ENCODE results near the gene ACP3. TPM values are rescaled to one million over a fixed set of nuclear protein-coding genes. Genes with fewer than 3 reads are reported as not detected.

Gene ACP3
- total RNA-seq, 1 donor: 0.63 TPM

- no peak for DNase-seq (ENCODE audit: low read depth)
- H3K4me3 ChIP-seq (ENCODE audit: low read depth, low read length): no peak overlapping the region
- no peak for TF ChIP-seq CTCF (IDR thresholded peaks at IDR 0.05; ENCODE audit: insufficient read depth, low read length)
Measured at GRCh38 chr3:132332082-132332481, 14.9 kb downstream of the ACP3 start.

- no peak for DNase-seq (ENCODE audit: low read depth)
- no peak overlapping the region for H3K4me3 ChIP-seq (ENCODE audit: low read depth, low read length)
- TF ChIP-seq CTCF (IDR thresholded peaks at IDR 0.05; ENCODE audit: insufficient read depth, low read length): no peak
Measured at GRCh38 chr3:132332508-132332907, 15.3 kb downstream of the ACP3 start.

GRCh38 chr3:132341746-132342145 is 24.5 kb downstream of the ACP3 start:
- no peak overlapping the region for H3K4me3 ChIP-seq (ENCODE audit: low read depth, low read length)
- TF ChIP-seq CTCF (IDR thresholded peaks at IDR 0.05; ENCODE audit: insufficient read depth, low read length): no peak
- no peak for DNase-seq (ENCODE audit: low read depth)

GRCh38 chr3:132342183-132342582 is 25.0 kb downstream of the ACP3 start:
- H3K4me3 ChIP-seq (ENCODE audit: low read depth, low read length): no peak overlapping the region
- TF ChIP-seq CTCF (IDR thresholded peaks at IDR 0.05; ENCODE audit: insufficient read depth, low read length): no peak
- no peak for DNase-seq (ENCODE audit: low read depth)

- DNase-seq (ENCODE audit: low read depth): no peak
- no peak overlapping the region for H3K4me3 ChIP-seq (ENCODE audit: low read depth, low read length)
- TF ChIP-seq CTCF (IDR thresholded peaks at IDR 0.05; ENCODE audit: insufficient read depth, low read length): no peak
Measured at GRCh38 chr3:132342610-132343009, 25.4 kb downstream of the ACP3 start.

- peak; percentile 82 for DNase-seq (ENCODE audit: low read depth)
- H3K4me3 ChIP-seq (ENCODE audit: low read depth, low read length): no peak overlapping the region
- TF ChIP-seq CTCF (IDR thresholded peaks at IDR 0.05; ENCODE audit: insufficient read depth, low read length): peak; percentile 87
Measured at GRCh38 chr3:132343018-132343612, 25.9 kb downstream of the ACP3 start.

Data from fibroblast of the aortic adventitia (primary cell).